Measurements from ENCODE around the gene SETDB2. TPM values are rescaled to one million over a fixed set of nuclear protein-coding genes. Genes with fewer than 3 reads are reported as not detected.

Gene SETDB2
- total RNA-seq, 2 experiments from 2014 or later: 11.1 to 11.2 TPM

GRCh38 chr13:49517461-49517860 is 73.4 kb downstream of the SETDB2 start:
- ChIA-PET POLR2A (no interaction called here), CTCF (no interaction called here)

DNA sequence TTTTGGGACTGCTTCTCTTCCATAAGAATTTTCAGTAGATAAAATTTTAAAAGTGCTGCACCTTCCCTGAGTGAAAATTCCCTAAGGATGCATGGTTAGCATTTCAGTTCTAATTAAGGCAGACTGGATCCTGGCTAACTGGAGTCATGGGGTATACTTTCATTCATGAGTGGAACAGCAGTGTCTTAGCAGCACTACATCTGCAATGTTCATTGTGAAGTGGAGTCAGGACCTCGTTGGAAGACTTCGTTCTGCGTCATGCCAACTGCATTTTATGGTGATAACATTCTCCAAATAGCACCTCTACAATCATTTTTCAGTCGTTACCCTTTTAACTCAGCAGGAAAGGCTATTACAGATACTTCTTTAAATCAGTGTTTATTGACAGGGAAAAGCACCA is 77.2 kb downstream of the SETDB2 start:
- CTCF ChIA-PET: no interaction called here

GRCh38 chr13:49524740-49525501 is 80.8 kb downstream of the SETDB2 start:
- ChIA-PET CTCF (no interaction called here), POLR2A (interaction anchor here (0.7 kb wide), 1 partner anchor 72 kb away, joined by 3 read pairs; no protein-coding TSS in a partner anchor)

More for the DNA sequence above, 77.2 kb downstream of the SETDB2 start:
- POLR2A ChIA-PET: no interaction called here

GRCh38 chr13:49527123-49527522 is 83.0 kb downstream of the SETDB2 start:
- ChIA-PET POLR2A (no interaction called here), CTCF (no interaction called here)

GRCh38 chr13:49528161-49528560 is 84.1 kb downstream of the SETDB2 start:
- CTCF ChIA-PET: interaction anchor here (0.6 kb wide), 1 partner anchor 105 kb away, joined by 3 read pairs; no protein-coding TSS in a partner anchor
- POLR2A ChIA-PET: no interaction called here

DNA sequence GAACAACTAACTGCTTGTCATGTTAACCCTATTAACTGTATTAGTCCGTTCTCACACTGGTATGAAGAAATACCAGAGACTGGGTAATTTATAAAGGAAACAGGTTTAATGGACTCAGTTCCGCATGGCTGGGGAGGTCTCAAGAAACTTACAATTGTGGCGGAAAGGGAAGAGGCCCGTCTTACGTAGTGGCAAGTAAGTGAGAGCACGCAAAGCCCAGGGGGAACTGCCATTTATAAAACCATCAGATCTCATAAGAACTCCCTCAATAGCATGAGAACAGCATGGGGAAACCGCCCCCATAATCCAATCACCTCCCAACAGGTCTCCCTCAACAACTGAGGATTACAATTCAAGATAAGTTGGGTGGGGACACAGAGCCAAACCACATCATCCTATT is 86.4 kb downstream of the SETDB2 start:
- CTCF ChIA-PET: interaction anchor here (0.6 kb wide), 1 partner anchor 1524 kb away, joined by 3 read pairs; no protein-coding TSS in a partner anchor

DNA sequence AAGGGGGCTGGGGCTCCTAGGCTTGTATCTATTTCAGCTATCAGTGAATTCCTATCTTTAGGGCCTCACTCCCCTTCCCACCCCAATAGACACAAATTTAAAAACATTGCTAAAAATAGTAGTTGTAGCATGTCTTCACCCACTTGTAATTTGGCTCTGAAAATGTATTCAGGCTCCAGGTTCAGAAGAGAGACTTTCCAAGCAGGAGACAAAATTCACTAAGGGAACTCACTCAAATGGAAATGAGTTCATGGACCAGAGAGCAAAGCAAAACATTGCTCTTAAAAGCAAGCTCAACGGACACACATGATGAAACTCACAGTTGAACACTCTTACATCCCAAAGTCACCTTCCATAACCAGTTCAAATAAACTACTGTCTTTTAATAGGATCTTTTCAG is 88.5 kb downstream of the SETDB2 start:
- ChIA-PET CTCF (interaction anchor here (0.6 kb wide), 1 partner anchor 99 kb away, joined by 3 read pairs; no protein-coding TSS in a partner anchor), POLR2A (no interaction called here)

More for the DNA sequence above, 86.4 kb downstream of the SETDB2 start:
- POLR2A ChIA-PET: no interaction called here

- ChIA-PET POLR2A (no interaction called here), CTCF (no interaction called here)
These were observed 88.9 kb downstream of the SETDB2 start for GRCh38 chr13:49533011-49533410.

GRCh38 chr13:49533591-49534269 is 89.7 kb downstream of the SETDB2 start:
- ChIA-PET CTCF (no interaction called here), POLR2A (no interaction called here)

- POLR2A ChIA-PET: no interaction called here
- CTCF ChIA-PET: no interaction called here
These were observed 92.2 kb downstream of the SETDB2 start for GRCh38 chr13:49536144-49536873.

GRCh38 chr13:49538404-49538803 is 94.3 kb downstream of the SETDB2 start:
- ChIA-PET POLR2A (no interaction called here), CTCF (no interaction called here)

DNA sequence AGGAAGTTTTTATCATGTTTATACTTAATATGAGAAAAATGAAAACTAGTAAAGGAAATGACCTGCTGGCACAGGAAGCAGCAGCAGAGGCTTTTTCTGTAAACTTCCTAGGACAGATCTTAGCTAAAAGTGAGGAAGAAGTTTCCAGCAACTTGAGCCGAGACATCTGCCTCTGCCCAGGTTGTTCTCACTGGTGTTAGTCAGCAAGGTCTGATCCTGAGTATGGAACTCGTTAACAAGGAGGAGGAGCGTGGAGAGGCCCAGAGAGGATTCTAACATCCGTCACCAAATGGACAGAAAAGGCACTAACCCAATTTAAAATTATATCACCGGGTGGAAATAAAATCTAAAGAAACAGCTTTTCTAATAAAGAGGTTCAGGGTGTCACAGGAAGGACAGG is 95.2 kb downstream of the SETDB2 start:
- ChIA-PET CTCF (no interaction called here), POLR2A (no interaction called here)

- POLR2A ChIA-PET: no interaction called here
- CTCF ChIA-PET: no interaction called here
These were observed 95.7 kb downstream of the SETDB2 start for GRCh38 chr13:49539746-49540145.

DNA sequence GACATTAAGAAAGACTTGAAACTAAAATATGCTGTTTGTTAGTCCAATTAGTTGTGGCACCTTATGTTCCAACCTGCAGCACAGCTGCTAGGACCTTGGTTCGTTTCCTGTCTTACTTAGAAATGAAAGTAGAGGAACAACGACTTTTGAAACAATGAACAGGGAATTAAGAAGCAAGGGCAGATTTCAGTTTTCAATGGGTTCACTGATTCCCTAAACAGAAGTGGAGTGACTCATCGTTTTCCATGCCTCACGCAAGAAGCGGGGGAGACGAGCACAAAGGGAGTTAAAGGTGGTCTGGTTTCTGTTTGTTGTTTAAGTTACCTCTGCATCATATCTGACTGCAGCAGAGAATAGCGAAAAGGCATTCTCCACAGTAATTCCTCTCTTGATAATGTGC is 96.5 kb downstream of the SETDB2 start:
- POLR2A ChIA-PET: no interaction called here
- CTCF ChIA-PET: interaction anchor here (0.9 kb wide), 1 partner anchor 12 kb away, joined by 3 read pairs; no protein-coding TSS in a partner anchor

DNA sequence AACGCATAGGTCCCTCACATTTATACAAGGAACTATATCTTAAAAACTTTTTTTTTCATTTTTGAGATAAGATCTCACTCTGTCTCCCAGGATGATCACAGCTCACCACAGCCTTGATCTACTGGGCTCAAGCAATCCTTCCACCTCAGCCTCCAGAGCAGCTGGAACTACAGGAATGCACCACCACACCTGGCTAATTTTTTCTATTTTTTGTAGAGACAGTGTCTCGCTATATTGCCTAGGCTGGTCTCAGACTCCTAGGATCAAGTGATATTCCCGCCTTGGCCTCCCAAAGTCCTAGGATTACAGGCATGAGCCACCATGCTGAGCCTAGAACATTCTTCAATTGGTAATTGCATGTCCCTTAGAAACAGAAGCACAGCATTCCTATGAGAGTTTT is 99.6 kb downstream of the SETDB2 start:
- ChIA-PET CTCF (no interaction called here), POLR2A (no interaction called here)

Other genes starting within 250 kb of the SETDB2 start
- gene MLNR, start 223.9 kb upstream of the SETDB2 start, total RNA-seq: not detected
- gene CDADC1, start 196.3 kb upstream of the SETDB2 start, total RNA-seq: 1 to 10 TPM; 8.4 to 9.6 TPM
- 1 to 10 TPM; 5.6 to 5.7 TPM for gene CAB39L, start 210 bp upstream of the SETDB2 start, total RNA-seq
- 10 to 100 TPM; 43.6 to 49.6 TPM for gene PHF11, start 51.7 kb downstream of the SETDB2 start, total RNA-seq
- gene RCBTB1, start 141.3 kb downstream of the SETDB2 start, total RNA-seq: 10 to 100 TPM; 17.6 to 19.5 TPM
- gene ARL11, start 184.2 kb downstream of the SETDB2 start, total RNA-seq: under 1 TPM; 0.19 to 0.34 TPM
- gene EBPL, start 247.2 kb downstream of the SETDB2 start, total RNA-seq: 10 to 100 TPM; 53.0 to 57.3 TPM

Measured in activated CD8-positive, alpha-beta memory T cell treated with anti-CD3 and anti-CD28 coated beads for 36 hours (primary cell).